HG03103 (cell line): ENCODE data around the gene PARVG.

Experiments
- ATAC-seq: cut with Tn5 transposase; IDR thresholded peaks from one replicate; pipeline ENCODE4 v1.9.1; 2021; ENCODE audit warnings: low read depth; ENCODE audit not compliant: unreplicated experiment

PARVG gene

GRCh38 chr22:44153710-44154109, 27.0 kb upstream of the PARVG start:
- ATAC-seq = no peak

GRCh38 chr22:44154436-44154942, 26.2 kb upstream of the PARVG start:
- no peak for ATAC-seq

GRCh38 chr22:44155115-44155514, 25.6 kb upstream of the PARVG start:
- ATAC-seq = no peak

- no peak for ATAC-seq
Observed at GRCh38 chr22:44157916-44158618, 22.7 kb upstream of the PARVG start.

- no peak for ATAC-seq
Observed at GRCh38 chr22:44158816-44159215, 21.9 kb upstream of the PARVG start.

GRCh38 chr22:44159221-44159620, 21.5 kb upstream of the PARVG start:
- ATAC-seq = no peak

- ATAC-seq = no peak
Observed at GRCh38 chr22:44159811-44160210, 20.9 kb upstream of the PARVG start.

GRCh38 chr22:44160421-44160820, 20.3 kb upstream of the PARVG start:
- ATAC-seq = no peak

GRCh38 chr22:44161673-44162072, 19.1 kb upstream of the PARVG start:
- ATAC-seq = no peak

GRCh38 chr22:44162960-44163359, 17.8 kb upstream of the PARVG start:
- ATAC-seq = no peak

- no peak for ATAC-seq
Observed at GRCh38 chr22:44163536-44163935, 17.2 kb upstream of the PARVG start.

GRCh38 chr22:44164031-44164430, 16.7 kb upstream of the PARVG start:
- ATAC-seq = no peak

GRCh38 chr22:44165286-44165874, 15.3 kb upstream of the PARVG start:
- ATAC-seq = no peak

- ATAC-seq = no peak
Observed at GRCh38 chr22:44166498-44167276, 14.0 kb upstream of the PARVG start.

- no peak for ATAC-seq
Observed at GRCh38 chr22:44167501-44167900, 13.2 kb upstream of the PARVG start.

GRCh38 chr22:44168206-44168605, 12.5 kb upstream of the PARVG start:
- no peak for ATAC-seq

- ATAC-seq = no peak
Observed at GRCh38 chr22:44170470-44170869, 10.3 kb upstream of the PARVG start.

GRCh38 chr22:44171561-44171960, 9.2 kb upstream of the PARVG start:
- ATAC-seq = no peak

GRCh38 chr22:44172370-44173108, 8.2 kb upstream of the PARVG start:
- ATAC-seq = no peak

- no peak for ATAC-seq
Observed at GRCh38 chr22:44173154-44173553, 7.6 kb upstream of the PARVG start.

GRCh38 chr22:44175676-44176075, 5.0 kb upstream of the PARVG start:
- ATAC-seq = no peak
